WERI-Rb-1 (cell line): ENCODE results near the gene RBM7.

Experiments used
- DNase-seq: peaks from one replicate; pipeline ENCODE4 v3.0.0-alpha.2; 2020
- H3K27ac ChIP-seq: fragments of 250-450 bp; sonication (Bioruptor Pico); 2 replicates; pipeline ENCODE4 v1.5.1; 2020; ENCODE audit warnings: mild to moderate bottlenecking, moderate library complexity
- H3K27me3 ChIP-seq: fragments of 250-450 bp; sonication (Bioruptor Pico); 2 replicates; pipeline ENCODE4 v1.5.1; 2021; ENCODE audit warnings: mild to moderate bottlenecking, low read depth, moderate library complexity; ENCODE audit not compliant: insufficient read depth, severe bottlenecking
- H3K36me3 ChIP-seq: fragments of 250-450 bp; sonication (Bioruptor Pico); 2 replicates; pipeline ENCODE4 v1.5.1; 2020; ENCODE audit warnings: mild to moderate bottlenecking, moderate library complexity
- H3K4me3 ChIP-seq: 2 replicates; pipeline ENCODE4 v1.5.1; 2011; ENCODE audit warnings: low read depth, mild to moderate bottlenecking, control low read depth, low read length
- H3K9me3 ChIP-seq: fragments of 250-450 bp; sonication (Bioruptor Pico); 2 replicates; pipeline ENCODE4 v1.5.1; 2021; ENCODE audit warnings: mild to moderate bottlenecking, moderate library complexity; ENCODE audit not compliant: severe bottlenecking
- CTCF ChIP-seq: IDR thresholded peaks from 2 replicates; pipeline ENCODE4 v1.5.1; 2011; ENCODE audit warnings: low read depth, mild to moderate bottlenecking, control low read depth, inconsistent platforms, low read length

Gene RBM7

GRCh38 chr11:114362958-114363357, 37.5 kb upstream of the RBM7 start:
- Histone ChIP-seq H3K4me3 (no peak overlapping the region), H3K9me3 (peaks cover 2% of the 10 kb centered on the region), H3K27me3 (no peaks in the 10 kb centered on the region), H3K36me3 (no peaks in the 10 kb centered on the region), H3K27ac (no peak overlapping the region)
- no peak for TF ChIP-seq CTCF
- DNase-seq = no peak

GRCh38 chr11:114366331-114367243, 33.9 kb upstream of the RBM7 start:
- no peaks in the 10 kb centered on the region for H3K36me3 ChIP-seq
- no peaks in the 10 kb centered on the region for H3K9me3 ChIP-seq
- TF ChIP-seq CTCF = no peak
- no peak overlapping the region for H3K4me3 ChIP-seq
- no peak overlapping the region for H3K27ac ChIP-seq
- no peaks in the 10 kb centered on the region for H3K27me3 ChIP-seq
- no peak for DNase-seq

- H3K4me3 ChIP-seq = no peak overlapping the region
- no peaks in the 10 kb centered on the region for H3K36me3 ChIP-seq
- TF ChIP-seq CTCF = no peak
- no peaks in the 10 kb centered on the region for H3K27me3 ChIP-seq
- H3K27ac ChIP-seq = no peak overlapping the region
- no peaks in the 10 kb centered on the region for H3K9me3 ChIP-seq
- DNase-seq = no peak
These were observed 33.1 kb upstream of the RBM7 start for GRCh38 chr11:114367244-114367957.

- Histone ChIP-seq H3K27ac (no peak overlapping the region), H3K4me3 (no peak overlapping the region), H3K9me3 (no peaks in the 10 kb centered on the region), H3K36me3 (no peaks in the 10 kb centered on the region), H3K27me3 (no peaks in the 10 kb centered on the region)
- no peak for DNase-seq
- no peak for TF ChIP-seq CTCF
These were observed 31.4 kb upstream of the RBM7 start for GRCh38 chr11:114368918-114369680.

- no peaks in the 10 kb centered on the region for H3K27me3 ChIP-seq
- H3K36me3 ChIP-seq = no peaks in the 10 kb centered on the region
- H3K27ac ChIP-seq = no peak overlapping the region
- no peak for DNase-seq
- TF ChIP-seq CTCF = no peak
- H3K4me3 ChIP-seq = no peak overlapping the region
- H3K9me3 ChIP-seq = no peaks in the 10 kb centered on the region
These were observed 25.4 kb upstream of the RBM7 start for GRCh38 chr11:114375052-114375451.
